ENCODE results near the gene EML5.

DNA sequence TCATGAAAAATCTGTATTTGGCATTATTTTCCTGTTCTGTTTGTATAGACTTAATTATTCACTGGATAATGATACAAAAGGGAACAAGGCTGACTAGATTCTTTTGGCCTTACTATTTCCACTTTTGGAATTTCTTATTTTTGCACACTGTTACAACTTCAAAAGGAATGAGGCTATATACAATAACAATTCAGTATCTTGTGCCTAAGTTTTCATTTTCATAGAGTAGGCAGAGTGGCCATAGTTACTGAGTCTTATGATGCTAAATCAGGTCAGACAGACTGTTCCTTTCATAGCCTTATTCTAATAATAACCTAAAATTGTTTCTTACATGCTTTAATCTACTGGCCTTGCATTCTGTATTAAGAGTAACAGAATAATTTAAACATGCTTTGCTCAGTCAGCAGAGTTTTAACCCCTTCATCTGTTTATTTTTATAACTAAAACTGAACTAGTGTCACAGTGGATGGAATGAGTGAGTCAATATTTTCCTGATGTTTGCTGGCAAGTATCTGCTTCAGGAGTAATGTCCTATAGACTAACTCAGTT, 42.2 kb upstream of the EML5 start:
- TF ChIP-seq, protein P1, sequence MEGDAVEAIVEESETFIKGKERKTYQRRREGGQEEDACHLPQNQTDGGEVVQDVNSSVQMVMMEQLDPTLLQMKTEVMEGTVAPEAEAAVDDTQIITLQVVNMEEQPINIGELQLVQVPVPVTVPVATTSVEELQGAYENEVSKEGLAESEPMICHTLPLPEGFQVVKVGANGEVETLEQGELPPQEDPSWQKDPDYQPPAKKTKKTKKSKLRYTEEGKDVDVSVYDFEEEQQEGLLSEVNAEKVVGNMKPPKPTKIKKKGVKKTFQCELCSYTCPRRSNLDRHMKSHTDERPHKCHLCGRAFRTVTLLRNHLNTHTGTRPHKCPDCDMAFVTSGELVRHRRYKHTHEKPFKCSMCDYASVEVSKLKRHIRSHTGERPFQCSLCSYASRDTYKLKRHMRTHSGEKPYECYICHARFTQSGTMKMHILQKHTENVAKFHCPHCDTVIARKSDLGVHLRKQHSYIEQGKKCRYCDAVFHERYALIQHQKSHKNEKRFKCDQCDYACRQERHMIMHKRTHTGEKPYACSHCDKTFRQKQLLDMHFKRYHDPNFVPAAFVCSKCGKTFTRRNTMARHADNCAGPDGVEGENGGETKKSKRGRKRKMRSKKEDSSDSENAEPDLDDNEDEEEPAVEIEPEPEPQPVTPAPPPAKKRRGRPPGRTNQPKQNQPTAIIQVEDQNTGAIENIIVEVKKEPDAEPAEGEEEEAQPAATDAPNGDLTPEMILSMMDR (conservative IDR thresholded peaks at IDR 0.05 in 1 of 2, IDR thresholded peaks at IDR 0.05 in 1 of 2; ENCODE audit: low read depth in 1 of 2, low read length in 2 of 2) = no peak
- no peak for TF ChIP-seq EZH2 (IDR thresholded peaks at IDR 0.05; ENCODE audit: low read length, missing control alignments)
